HG03103 (cell line): ENCODE results near the gene CKB.

Experiments used
- ATAC-seq: cut with Tn5 transposase; IDR thresholded peaks from one replicate; pipeline ENCODE4 v1.9.1; 2021; ENCODE audit warnings: low read depth; ENCODE audit not compliant: unreplicated experiment

The CKB gene

DNA sequence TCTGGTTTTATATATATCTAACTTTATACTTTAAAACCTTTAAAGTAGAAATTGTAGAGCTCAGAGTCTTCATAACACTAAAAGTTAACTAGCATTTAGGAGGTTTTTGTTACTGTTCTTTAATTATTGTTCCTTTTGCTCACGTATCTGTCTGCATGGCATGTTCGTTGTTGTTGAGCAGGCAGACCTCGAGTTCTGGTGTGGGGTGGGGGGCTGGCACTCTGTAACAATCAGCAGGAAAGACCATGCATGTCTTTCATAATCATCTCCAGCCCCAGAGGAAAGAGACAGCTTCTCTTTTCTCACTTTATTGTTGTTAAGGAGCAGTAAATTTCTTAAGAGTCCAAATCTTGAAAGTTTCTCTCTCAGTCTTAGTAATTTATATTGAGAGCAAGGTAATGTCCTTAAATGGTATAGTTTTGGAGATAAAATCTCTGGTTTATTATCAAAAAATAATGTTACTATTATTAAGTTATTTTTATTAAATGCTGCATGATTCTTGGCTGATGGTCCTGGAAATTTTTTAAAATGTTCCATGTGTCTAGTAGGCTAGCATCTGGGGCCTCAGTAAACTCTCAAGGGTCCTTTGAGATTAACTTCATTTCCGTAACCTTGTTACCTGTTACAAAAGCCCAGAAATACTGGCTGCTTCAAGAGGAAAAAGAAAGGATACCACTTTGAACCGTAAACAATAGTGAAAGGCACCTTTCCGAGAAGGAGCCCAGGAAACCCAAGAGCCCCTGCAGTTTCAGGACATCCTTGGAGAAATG is 30.3 kb downstream of the CKB start:
- no peak for ATAC-seq

DNA sequence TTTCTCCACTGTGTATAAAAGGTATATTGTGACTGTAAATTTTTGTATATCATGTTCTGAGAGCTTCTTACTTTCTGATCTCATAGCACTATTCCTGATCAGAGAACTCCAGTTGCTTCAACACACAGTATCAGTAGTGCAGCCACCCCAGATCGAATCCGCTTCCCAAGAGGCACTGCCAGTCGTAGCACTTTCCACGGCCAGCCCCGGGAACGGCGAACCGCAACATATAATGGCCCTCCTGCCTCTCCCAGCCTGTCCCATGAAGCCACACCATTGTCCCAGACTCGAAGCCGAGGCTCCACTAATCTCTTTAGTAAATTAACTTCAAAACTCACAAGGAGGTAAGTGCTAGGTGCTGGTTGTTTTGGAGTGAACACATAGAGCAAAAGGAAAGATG is 30.9 kb downstream of the CKB start:
- ATAC-seq = no peak

- no peak for ATAC-seq
Measured at GRCh38 chr14:103489621-103490020, 33.0 kb downstream of the CKB start.

DNA sequence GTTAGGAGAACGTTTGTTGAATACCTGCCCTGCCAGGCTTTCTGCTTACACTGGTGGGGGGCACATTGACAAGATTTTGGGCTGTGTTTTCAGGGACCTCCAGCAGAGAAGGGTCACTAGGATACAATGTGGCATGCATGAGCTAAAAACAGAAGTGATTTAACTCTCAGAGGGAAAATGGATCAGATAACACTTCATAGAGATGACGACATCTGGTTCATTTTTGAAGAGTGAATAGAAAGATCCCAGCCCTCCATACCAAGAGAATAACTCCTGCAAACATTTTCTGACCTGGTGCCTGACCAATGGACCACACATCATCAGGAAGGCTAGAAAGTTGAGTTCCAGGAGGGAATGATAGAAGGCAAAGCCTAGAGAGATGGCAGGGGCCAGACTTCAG is 33.7 kb downstream of the CKB start:
- no peak for ATAC-seq

GRCh38 chr14:103488071-103488470 is 34.6 kb downstream of the CKB start:
- no peak for ATAC-seq

DNA sequence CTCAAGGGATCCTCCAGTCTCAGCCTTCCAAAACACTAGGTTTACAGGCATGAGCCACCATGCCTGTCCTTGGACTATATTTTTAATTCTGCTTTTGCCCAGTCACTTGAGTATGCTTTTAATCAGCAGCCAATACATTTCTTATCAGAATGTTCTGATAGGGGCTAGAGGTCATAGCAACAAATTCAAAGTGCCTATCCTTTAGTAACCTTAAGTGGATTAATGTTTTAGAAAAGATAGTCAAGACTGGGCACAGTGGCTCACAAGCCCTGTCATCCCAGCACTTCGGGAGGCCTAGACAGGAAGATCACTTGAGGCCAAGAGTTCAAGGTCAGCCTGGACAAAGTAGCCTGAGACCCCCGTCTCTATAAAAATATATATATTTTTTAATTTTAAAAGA is 37.1 kb downstream of the CKB start:
- no peak for ATAC-seq

DNA sequence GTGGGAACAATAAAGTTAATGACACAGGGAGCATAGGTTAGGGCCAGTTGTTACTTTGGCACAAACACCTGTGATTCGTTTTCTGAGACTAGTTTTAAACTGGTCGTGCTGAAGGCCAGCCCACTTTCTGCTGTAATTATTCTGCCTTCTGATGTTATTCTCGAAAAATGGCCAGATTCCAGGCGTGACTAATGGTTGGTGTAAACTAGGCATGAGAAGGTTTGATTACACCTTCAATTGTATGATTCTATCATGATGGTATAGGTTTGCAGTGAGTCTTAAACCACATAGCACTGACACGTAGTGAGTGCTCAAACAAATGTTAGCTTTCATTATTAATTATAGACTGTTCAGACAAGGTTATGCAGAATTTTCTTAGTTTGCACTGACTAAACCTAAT is 39.0 kb downstream of the CKB start:
- no peak for ATAC-seq

DNA sequence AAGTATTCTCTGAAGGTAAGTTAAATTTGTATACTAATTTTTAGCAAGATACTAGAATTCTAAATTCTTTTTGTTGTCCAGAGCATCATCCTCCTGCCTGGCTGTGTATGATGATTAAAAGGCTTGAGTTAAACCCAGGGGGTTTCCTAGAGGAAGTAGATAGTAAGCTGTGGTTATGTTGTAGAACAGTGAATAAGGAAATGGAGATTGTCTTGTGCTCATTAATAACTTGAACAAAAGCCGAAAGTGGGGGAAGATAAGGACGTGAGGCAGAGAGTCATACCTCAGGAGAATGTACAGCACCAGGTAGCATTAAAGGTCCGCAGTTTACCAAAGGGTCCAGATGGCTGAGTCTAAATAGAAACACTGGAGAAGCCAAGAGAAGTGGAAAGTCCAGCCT is 42.0 kb downstream of the CKB start:
- ATAC-seq = no peak

- ATAC-seq = no peak
Measured at GRCh38 chr14:103476631-103477030, 46.0 kb downstream of the CKB start.

- ATAC-seq = no peak
Measured at GRCh38 chr14:103476065-103476464, 46.6 kb downstream of the CKB start.

DNA sequence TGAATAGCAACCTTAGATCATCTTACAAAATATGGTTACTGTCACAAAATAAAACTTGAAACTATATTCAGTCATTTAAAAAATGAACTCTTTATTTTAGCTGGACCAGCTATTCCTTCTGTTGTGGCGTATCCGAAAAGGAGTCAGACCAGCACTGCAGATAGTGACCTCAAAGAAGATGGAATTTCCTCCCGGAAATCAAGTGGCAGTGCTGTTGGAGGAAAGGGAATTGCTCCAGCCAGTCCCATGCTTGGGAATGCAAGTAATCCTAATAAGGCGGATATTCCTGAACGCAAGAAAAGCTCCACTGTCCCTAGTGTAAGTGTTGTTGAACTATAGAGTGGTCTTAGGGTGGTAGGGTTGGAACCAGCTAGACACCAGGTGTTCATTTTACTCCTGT is 47.7 kb downstream of the CKB start:
- ATAC-seq = no peak

DNA sequence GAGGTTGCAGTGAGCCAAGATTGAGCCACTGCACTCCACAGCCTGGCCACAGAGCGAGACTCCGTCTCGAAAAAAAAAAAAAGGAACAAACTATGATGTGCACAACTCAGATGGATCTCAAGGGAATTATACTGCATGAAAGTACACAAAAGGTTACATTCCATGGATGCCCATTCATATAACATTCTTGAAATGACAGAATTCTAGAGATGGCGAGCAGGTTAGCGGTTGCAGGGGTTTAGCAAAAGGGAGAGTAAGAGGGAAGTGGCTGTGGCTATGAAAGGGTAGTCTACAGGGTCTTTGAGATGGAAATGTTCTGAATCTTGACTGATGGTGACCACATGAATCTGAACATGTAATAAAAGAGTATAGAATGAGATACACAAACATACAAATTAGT is 49.7 kb downstream of the CKB start:
- ATAC-seq = no peak
